ENCODE measurements around the gene COL6A2. TPM values are rescaled to one million over a fixed set of nuclear protein-coding genes. Genes with fewer than 3 reads are reported as not detected.

The COL6A2 gene
- total and polyA plus RNA-seq, 2 of the 4 experiments (the other 2 are of a cell fraction) = 208 to 1,065 TPM

- Histone ChIP-seq H3K4me2 (ENCODE audit: low read depth, low read length) (no peak overlapping the region), H3K9ac (ENCODE audit: low read depth, low read length) (no peak overlapping the region), H3K18ac (ENCODE audit: low read depth, low read length) (no peak overlapping the region), H4K20me1 (ENCODE audit: insufficient read depth, low read length) (no peaks in the 10 kb centered on the region), H4K8ac (ENCODE audit: low read depth in 2 of 2, low read length in 2 of 2) (no peak overlapping the region), H2AK5ac (ENCODE audit: low read depth, low read length) (no peak overlapping the region), H3K14ac (replicated peaks; ENCODE audit: low read depth, low read length) (no peak overlapping the region), H4K5ac (ENCODE audit: low read depth, low read length) (no peak overlapping the region), H3K23ac (ENCODE audit: low read depth, low read length) (no peak overlapping the region), H3K79me1 (ENCODE audit: low read depth in 1 of 2, low read length in 2 of 2) (no peaks in the 10 kb centered on the region), H2BK120ac (ENCODE audit: low read depth, low read length) (no peak overlapping the region), H3K36me3 (ENCODE audit: control insufficient read depth, insufficient read depth, low read length) (peaks cover 5% of the 10 kb centered on the region), H3K27me3 (ENCODE audit: control insufficient read depth, insufficient read depth, low read length) (no peaks in the 10 kb centered on the region), H2BK5ac (ENCODE audit: low read depth, low read length, poor library complexity, severe bottlenecking) (no peak overlapping the region), H2AK9ac (replicated peaks; ENCODE audit: low read depth, low read length, poor library complexity) (no peak overlapping the region), H3K9me1 (ENCODE audit: insufficient read depth, low read length) (0 out of 2 replicates have a peak, but pooled peaks cover 3% of the 10 kb centered on the region), H3K4ac (ENCODE audit: low read depth, low read length) (no peak overlapping the region), H4K91ac (ENCODE audit: insufficient read depth, low read depth, low read length) (no peak overlapping the region), H2BK20ac (ENCODE audit: low read depth, low read length) (no peak overlapping the region), H3K4me3 (ENCODE audit: insufficient read depth, low read depth, low read length) (no peak overlapping the region), H3K27ac (ENCODE audit: insufficient read depth, low read length) (no peak overlapping the region), H2BK15ac (ENCODE audit: low read depth, low read length) (no peak overlapping the region), H2AFZ (replicated peaks; ENCODE audit: low read length, poor library complexity) (no peak overlapping the region), H3K56ac (ENCODE audit: extremely low read depth, insufficient read depth, low read length) (no peak overlapping the region), H3K4me1 (ENCODE audit: control insufficient read depth, insufficient read depth, low read length) (no peaks in the 10 kb centered on the region), H3K9me3 (ENCODE audit: control insufficient read depth, insufficient read depth, low read length) (peaks cover 2% of the 10 kb centered on the region; the same call in 1 of the 2 replicates)
- DNase-seq (no peak), ATAC-seq (ENCODE audit: low read depth) (no peak)
- ChIA-PET CTCF (no interaction called here), POLR2A (ENCODE audit: unreplicated experiment) (no interaction called here)
- BruUV-seq (replicated peaks) = no TSS peak
- TF ChIP-seq SMC3 (IDR thresholded peaks at IDR 0.05; ENCODE audit: low read depth, low read length) (no peak), CEBPB (IDR thresholded peaks at IDR 0.05; ENCODE audit: low read depth, low read length) (no peak)
- intact Hi-C loops (cut with micrococcal nuclease) = no loop called here
- 93% methylated on average over 11 of the region's 12 CpGs; no CpG with 5 or more reads in 1 of the 2 experiments for WGBS, 2 experiments (ENCODE audit: extremely low coverage in 2 of 2, insufficient read length in 1 of 2)
- dilution Hi-C loops (cut with HindIII; ENCODE audit: low sequenced_read_pairs, unreplicated experiment) = no loop called here
- in situ Hi-C loops (cut with MboI; ENCODE audit: low sequenced_read_pairs) = no loop called here
Observed at GRCh38 chr21:46159390-46159789, 61.5 kb downstream of the COL6A2 start.
